Pancreas (tissue), 10 donors: Measurements from ENCODE around the gene DNER. TPM values are rescaled to one million over a fixed set of nuclear protein-coding genes. Genes with fewer than 3 reads are reported as not detected.

Source experiments
- ATAC-seq, 4 donors: fragments of 200-7000 bp; cut with Tn5 transposase; one replicate each; pipeline versions ENCODE4 v1.8.0 to v1.9.1; 2020; ENCODE audit warnings: mild to moderate bottlenecking in 4 of 4, moderate library complexity in 4 of 4
- DNase-seq, 6 donors: peaks; one replicate each; pipeline ENCODE4 v3.0.0-alpha.2; 2020
- FAIRE-seq: peaks from 2 replicates; lab custom pipeline; 2012; peaks lifted over from hg19 to GRCh38; lab: Jason Lieb, UNC
- H3K27ac ChIP-seq, 4 donors: fragments of 200-600 bp; sonication (generic); 1 replicate in 3 of 4; 2 replicates in 1 of 4; pipeline versions ENCODE4 v1.5.0 to v1.8.0; 2020
- H3K27me3 ChIP-seq, 4 donors: fragments of 200-600 bp; one replicate each; pipeline ENCODE4 v1.8.0; 2021
- H3K36me3 ChIP-seq, 3 donors: fragments of 200-600 bp; sonication (generic) in 1 of 3; one replicate each; pipeline versions ENCODE4 v1.5.0 to v1.8.0; 2020 to 2021
- H3K4me1 ChIP-seq, 3 donors: fragments of 200-600 bp; one replicate each; pipeline ENCODE4 v1.8.0; 2021
- H3K4me3 ChIP-seq, 4 donors: fragments of 200-600 bp; sonication (generic) in 2 of 4; one replicate each; pipeline versions ENCODE4 v1.5.0 to v1.8.0; 2020 to 2021
- H3K9me3 ChIP-seq, 4 donors: fragments of 200-600 bp; one replicate each; pipeline ENCODE4 v1.8.0; 2021
- CTCF ChIP-seq, 4 donors: fragments of 200-600 bp; sonication (generic) in 3 of 4; IDR thresholded peaks; one replicate each; pipeline versions ENCODE4 v1.5.0 to v1.8.0; 2021; ENCODE audit warnings: antibody characterized with exemption in 4 of 4
- WGBS, 2 donors: extraction: QIAGEN DNeasy Blood & Tissue Kit; methylation state at CpG; one replicate each; pipeline ENCODE4 v1.1.7; 2013; 5-methylcytosine and 5-hydroxymethylcytosine counted together
- intact Hi-C, 3 donors: fragments of 100-400 bp; cut with DNase I; formaldehyde crosslinking; loops; one replicate each; pipeline versions ENCODE4 v1.11.1 to v1.14.2; 2022
- polyA plus RNA-seq, 2 donors: library from polyadenylated mRNA; stranded (reverse); fragments of 200-250 nt; gene quantifications; one replicate each; pipeline ENCODE4 v1.2.3, GENCODE V29; 2013
- total RNA-seq, 6 donors: library from RNA; stranded (reverse); fragmentation: NEBNext Ultra II Directional in 4 of 6; extraction: Animal tissue kit (Norgen Biotek cat#: 25700) in 4 of 6; gene quantifications; one replicate each; pipeline versions ENCODE4 v1.2.1 to v1.2.4, GENCODE V29; 2021 to 2023
- donor health status: healthy with polysubstance abuse.
- donor health status: DM: no; HTN: no; CAD: no; lungs with moderate emphysema.
- donor health status: DM: no; HTN: no; CAD: no.
- donor health status: control.
- donor health status: control.
- donor health status: Bipolar disorder and iron deficiency.
- donor health status: DM: yes; HTN: yes; CAD: no.
- donor health status: DM: no; HTN: no; CAD: no.
- donor health status: DM: no; HTN: no; CAD: no.
- donor health status: DM: yes; HTN: yes; CAD: no.

DNER gene
- total and polyA plus RNA-seq, 8 donors = 0.25 to 2.3 (median 0.44) TPM

GRCh38 chr2:229405796-229406195, 308.6 kb downstream of the DNER start:
- ATAC-seq (no peak), DNase-seq (no peak), FAIRE-seq (no peak)
- Histone ChIP-seq H3K36me3 (no peaks in the 10 kb centered on the region), H3K9me3 (no peaks in the 10 kb centered on the region), H3K4me1 (peaks cover 0 to 12% (median 0%) of the 10 kb centered on the region in 3 donors), H3K4me3 (no peak overlapping the region), H3K27ac (no peak overlapping the region), H3K27me3 (no peaks in the 10 kb centered on the region)
- WGBS, 2 donors = 66 to 70% methylated on average over 5 of the region's 5 CpGs
- TF ChIP-seq CTCF (IDR thresholded peaks at IDR 0.05) = no peak
- intact Hi-C loops = no loop called here

- H3K9me3 ChIP-seq = no peaks in the 10 kb centered on the region
- ATAC-seq (no peak), DNase-seq (no peak), FAIRE-seq (no peak)
- H3K27ac ChIP-seq = no peak overlapping the region
- H3K27me3 ChIP-seq = peaks cover 0 to 2% (median 0%) of the 10 kb centered on the region in 4 donors
- peaks cover 0 to 7% (median 0%) of the 10 kb centered on the region in 3 donors for H3K4me1 ChIP-seq
- TF ChIP-seq CTCF (IDR thresholded peaks at IDR 0.05) = no peak
- no peak overlapping the region for H3K4me3 ChIP-seq
- no peaks in the 10 kb centered on the region for H3K36me3 ChIP-seq
- intact Hi-C loops = no loop called here
- WGBS, 2 donors = 54 to 63% methylated on average over 3 of the region's 3 CpGs
Observed at GRCh38 chr2:229403296-229403695, 311.1 kb downstream of the DNER start.

GRCh38 chr2:229401171-229401865, 313.0 kb downstream of the DNER start:
- DNase-seq = no peak
- intact Hi-C loops = no loop called here
- no peak for TF ChIP-seq CTCF (IDR thresholded peaks at IDR 0.05)
- Histone ChIP-seq H3K4me3 (no peak overlapping the region), H3K36me3 (no peaks in the 10 kb centered on the region), H3K27ac (no peak overlapping the region), H3K4me1 (no peaks in the 10 kb centered on the region), H3K9me3 (no peaks in the 10 kb centered on the region), H3K27me3 (peaks cover 0 to 6% (median 0%) of the 10 kb centered on the region in 4 donors)
- ATAC-seq = no peak
- no peak for FAIRE-seq
- 55 to 72% methylated on average over 4 of the region's 4 CpGs for whole genome bisulfite sequencing, 2 donors

- peaks cover 0 to 6% (median 0%) of the 10 kb centered on the region in 4 donors for H3K27me3 ChIP-seq
- 67 to 90% methylated on average over 4 of the region's 4 CpGs for WGBS, 2 donors
- FAIRE-seq (no peak), ATAC-seq (no peak), DNase-seq (no peak)
- no peaks in the 10 kb centered on the region for H3K36me3 ChIP-seq
- no peak overlapping the region for H3K4me3 ChIP-seq
- H3K27ac ChIP-seq = no peak overlapping the region
- TF ChIP-seq CTCF (IDR thresholded peaks at IDR 0.05) = no peak
- no peaks in the 10 kb centered on the region for H3K4me1 ChIP-seq
- intact Hi-C loops = no loop called here
- H3K9me3 ChIP-seq = no peaks in the 10 kb centered on the region
Observed at GRCh38 chr2:229393926-229394325, 320.4 kb downstream of the DNER start.

- 8% methylated on average over 2 of the region's 2 CpGs for WGBS, 2 donors
- DNase-seq = no peak
- intact Hi-C loops = no loop called here
- H3K4me1 ChIP-seq = no peaks in the 10 kb centered on the region
- H3K4me3 ChIP-seq = no peak overlapping the region
- peak in 3 of 4 donors; percentile 19 to 60 (median 53) for ATAC-seq
- H3K9me3 ChIP-seq = no peaks in the 10 kb centered on the region
- H3K36me3 ChIP-seq = no peaks in the 10 kb centered on the region
- no peaks in the 10 kb centered on the region for H3K27me3 ChIP-seq
- FAIRE-seq = no peak
- TF ChIP-seq CTCF (IDR thresholded peaks at IDR 0.05) = no peak
- H3K27ac ChIP-seq = peak overlapping the region in 1 of 4 donors; percentile 32
Observed at GRCh38 chr2:229392196-229392595, 322.2 kb downstream of the DNER start.
